HuH-7.5 (cell line): ENCODE measurements around the gene DNA2.

Experiments used
- DNase-seq: peaks from one replicate; pipeline ENCODE4 v3.0.0; 2011; ENCODE audit warnings: low spot score

Gene DNA2

DNA sequence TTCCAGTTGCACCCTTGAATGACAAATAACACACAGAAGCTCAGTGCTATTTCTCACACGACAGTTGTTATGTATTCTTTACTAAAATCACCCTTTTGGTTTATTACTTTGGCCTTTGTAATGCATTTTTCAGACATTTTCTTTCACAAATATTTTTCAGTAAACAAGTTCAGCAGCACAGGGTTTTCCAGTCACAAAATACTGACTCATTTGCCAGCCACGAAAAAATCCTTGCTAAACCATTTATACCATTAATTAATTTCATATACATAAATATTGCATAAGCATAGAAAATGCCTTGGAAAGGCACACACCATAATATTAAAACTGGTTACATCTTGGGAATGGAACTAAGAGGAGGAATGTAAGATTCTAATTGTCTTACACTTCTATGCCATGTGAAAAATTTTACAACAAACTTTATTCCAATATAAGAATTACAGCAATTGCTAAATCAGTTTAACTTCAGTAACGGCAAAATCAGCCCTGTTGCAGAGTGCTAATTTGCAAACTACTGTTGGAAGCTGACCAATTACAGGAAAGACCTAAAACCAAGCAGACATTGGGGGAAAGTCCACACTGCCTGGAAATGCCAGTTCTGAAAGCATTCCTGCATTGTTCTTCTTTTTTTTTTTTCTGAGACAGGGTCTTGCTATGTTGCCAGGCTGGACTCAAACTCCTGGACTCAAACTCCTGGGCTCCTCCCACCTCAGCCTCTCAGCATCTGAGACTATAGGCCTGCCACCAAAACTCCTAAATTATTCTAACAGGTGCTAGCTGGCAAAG lies 107.5 kb downstream of the DNA2 start:
- DNase-seq: no peak
